ENCODE results near the gene FSD1L.

The FSD1L gene

DNA sequence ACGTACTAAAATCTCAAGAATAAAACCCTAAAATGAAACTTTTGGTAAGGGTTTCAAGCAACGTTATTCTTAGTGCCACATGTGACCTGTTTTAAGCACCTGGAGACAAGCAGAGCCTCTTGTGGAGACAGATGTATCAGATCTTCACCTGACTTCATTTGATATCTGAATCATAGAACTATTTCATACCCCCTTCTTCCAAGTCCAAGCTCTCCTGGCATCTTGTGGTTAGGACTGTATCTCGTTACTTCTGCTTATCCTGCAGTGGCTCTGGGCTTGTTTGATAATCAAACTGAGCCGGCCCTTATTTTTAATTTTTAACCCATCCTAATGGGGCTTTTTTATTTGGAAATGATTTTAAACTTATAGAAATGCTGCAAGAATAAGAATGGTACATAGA, 11.1 kb upstream of the FSD1L start:
- no peak for DNase-seq (ENCODE audit: low spot score)

DNA sequence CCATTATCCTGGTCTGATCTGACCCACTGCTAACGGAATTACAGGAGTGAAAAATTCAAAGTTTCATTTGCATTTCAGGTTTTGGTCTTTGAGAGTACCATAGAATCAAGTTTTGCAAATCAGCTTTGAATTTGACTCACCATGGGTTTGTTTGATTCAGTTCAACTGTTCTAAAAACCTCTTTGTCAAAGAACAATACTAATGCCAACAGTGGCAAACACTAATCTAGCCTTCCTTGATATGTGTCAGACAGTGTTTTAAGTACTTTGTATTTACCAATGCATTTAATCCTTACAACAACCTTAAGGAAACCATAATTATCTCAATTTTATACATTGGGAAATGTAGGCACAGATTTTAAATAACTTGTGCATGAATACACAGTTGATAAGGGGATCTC, 10.1 kb upstream of the FSD1L start:
- no peak for DNase-seq (ENCODE audit: low spot score)

DNA sequence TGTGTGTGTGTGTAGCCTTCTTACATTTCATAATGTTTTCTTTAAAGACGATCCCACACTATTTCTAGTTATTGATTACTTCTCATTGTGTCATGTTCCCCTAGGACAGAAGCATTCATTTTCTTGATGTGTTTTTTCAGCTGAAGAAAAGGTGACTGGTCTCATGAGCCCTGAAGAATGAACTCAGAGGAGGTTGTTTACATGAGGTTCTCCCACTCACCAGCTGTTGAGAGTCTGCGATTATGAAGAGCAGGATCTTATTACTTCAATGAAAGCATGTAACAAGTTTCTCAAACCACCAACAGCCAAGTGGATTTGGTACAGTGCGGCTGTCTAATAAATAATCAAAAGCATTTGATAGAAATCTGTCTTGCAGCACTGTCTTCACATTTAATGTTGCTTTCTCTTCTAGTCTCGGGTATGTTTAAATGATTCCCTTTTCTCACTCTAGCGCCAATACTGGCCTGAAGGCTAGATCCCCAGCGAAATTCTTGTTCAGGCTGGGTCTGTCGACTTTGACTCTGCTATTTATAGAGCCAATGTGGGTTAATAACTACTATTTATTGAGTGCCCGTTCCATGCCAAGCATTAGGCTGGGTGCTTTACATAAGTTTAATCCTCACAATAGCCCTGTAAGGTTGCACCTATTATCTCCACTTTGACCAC, 9.6 kb upstream of the FSD1L start:
- no peak for DNase-seq (ENCODE audit: low spot score)

DNA sequence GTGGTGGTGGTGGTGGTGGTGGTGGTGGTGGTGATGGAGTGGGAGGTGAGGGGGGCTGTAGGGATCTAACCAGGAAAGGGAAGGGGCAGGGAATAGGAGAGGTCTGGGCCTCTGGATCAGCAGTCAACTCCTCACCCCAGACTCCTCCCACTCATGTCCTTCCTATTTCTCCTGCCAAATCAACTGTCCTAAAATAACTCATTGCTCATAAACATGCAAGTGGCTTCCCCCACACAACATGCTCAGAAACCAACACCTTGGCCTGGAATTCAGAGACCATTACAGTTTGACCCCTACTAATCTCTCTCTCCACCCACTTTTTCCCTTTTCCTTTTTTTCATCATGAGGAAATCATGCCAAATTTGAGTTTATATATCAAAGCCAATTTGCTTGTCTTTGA, 8.4 kb upstream of the FSD1L start:
- DNase-seq (ENCODE audit: low spot score), result no peak

DNA sequence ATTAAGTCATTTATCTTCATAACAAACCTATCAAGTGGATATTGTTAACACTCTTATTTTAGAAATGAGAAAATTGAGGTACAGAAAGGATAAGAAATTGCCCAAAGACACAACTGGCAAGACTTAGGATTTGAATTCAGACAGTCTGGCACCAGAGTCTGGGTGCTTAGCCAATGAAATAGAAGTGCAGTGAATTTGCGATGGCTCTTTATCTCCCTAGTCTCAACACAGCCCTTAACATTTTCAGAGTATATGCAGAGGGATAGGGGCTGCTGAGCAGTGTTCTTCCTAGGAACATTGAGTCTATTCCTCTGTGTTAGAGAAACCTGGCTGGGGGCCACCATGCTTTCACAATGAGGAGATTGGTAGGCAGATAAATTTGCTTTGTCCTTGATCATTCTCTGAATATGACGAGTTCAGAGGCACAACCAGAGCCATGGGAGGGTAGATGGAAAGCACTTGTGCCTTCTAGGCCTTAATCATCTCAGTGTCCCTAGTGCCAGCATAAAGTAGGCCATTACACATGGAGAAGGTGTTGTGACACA, 6.1 kb upstream of the FSD1L start:
- no peak for DNase-seq (ENCODE audit: low spot score)

DNA sequence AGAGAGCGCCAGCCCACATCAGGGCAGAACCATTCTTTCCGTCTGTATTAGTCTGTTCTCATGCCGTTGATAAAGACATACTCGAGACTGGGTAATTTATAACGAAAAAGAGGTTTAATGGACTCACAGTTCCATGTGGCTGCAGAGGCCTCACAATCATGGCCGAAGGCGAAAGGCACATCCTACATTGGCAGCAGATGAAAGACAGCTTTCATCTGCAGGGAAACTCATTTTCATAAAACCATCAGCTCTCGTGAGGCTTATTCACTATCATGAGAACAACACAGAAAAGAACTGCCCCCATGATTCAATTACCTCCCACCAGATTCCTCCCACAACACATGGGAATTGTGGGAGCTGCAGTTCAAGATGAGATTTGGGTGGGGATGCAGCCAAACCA, 4.7 kb upstream of the FSD1L start:
- no peak for DNase-seq (ENCODE audit: low spot score)

DNA sequence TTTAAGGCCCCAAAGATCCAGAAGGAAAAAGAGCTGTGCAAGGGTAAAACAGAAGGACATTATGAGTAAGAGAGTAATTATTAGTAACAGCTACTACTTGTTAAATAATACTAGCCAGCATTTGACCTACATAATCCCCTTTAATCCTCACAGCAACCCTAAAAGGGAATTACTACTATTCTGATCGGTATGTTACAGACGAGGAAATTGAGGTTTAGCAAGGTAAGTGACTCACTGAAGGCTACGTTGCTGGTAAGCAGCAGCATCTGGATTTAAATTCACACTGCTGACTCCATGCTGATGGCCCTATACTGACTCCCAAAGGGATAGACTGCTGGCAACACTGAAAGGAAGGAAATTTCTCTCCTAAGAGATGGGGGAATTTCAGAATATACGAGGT, 3.7 kb upstream of the FSD1L start:
- DNase-seq (ENCODE audit: low spot score), result no peak

DNA sequence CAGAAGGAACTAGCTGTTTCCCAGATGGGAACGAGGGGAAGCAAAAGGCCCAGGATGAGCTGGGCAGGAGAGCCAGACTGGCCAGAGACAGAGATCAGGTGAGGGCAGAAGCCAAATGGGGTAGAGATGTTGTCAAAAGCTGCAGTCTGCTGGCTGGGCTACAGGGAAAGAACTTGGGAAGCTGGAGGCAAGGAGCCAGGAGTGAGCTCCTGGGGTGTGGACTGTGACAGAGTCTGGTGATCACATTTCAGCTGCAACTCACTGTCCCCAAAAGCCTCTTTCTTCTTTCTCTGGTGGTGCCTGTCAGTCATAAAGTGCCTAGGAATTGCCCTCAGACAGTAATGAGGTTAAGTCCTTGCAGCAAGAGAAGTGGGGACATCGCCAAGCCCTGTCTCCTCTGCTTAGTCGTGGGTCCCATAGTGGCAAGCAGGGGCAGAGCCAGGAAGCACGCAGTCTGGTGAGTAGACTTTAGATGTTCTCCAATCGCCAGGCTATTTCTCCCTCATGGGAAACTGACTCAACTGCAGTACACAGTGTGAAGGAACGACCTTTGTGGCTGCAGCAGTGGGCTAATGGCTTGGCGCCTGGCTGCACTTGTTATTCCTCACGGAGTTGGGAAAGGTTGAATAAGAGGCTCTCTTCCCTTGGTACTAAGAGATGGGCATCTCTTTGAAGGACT, 2.5 kb upstream of the FSD1L start:
- no peak for DNase-seq (ENCODE audit: low spot score)

DNA sequence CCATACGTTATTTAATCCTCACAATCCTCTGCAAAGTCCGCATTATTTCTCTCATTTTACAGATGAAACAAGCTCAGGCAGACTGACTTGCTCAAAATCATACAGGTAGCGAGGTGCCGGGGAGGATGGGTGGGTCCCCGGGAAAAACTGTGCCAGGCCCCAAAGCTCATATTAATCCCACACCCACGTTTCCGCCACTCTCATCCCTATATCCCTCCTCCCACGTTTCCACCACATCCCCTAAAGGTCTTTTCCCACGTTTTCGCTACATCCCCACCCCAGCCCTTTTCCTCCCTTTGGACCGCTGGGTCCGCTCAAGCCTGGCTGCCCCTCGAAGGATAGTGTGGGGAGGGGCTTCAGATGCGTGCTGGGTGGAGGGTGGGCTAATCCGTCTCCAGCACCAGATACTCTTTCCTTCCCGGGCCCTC, 434 bp upstream of the FSD1L start:
- no peak for DNase-seq (ENCODE audit: low spot score)

DNA sequence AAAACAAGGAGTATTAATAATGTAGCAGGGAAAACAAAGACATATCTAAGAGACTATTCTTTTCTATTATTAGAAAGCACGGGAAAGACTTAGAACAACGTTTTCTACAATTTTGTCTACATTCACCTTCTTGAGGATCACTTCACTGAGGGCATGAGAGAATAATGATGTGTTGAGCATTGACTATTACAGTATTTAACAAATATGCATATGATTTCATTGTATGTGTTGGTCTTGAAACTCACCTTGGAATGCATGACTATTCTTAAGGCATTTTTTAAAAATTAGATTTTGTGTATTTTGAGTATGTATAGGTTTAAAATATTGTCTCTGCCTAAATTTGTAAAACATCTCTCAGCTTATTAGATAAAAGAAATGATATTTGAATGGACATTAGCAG, 1.2 kb downstream of the FSD1L start:
- no peak for DNase-seq (ENCODE audit: low spot score)

DNA sequence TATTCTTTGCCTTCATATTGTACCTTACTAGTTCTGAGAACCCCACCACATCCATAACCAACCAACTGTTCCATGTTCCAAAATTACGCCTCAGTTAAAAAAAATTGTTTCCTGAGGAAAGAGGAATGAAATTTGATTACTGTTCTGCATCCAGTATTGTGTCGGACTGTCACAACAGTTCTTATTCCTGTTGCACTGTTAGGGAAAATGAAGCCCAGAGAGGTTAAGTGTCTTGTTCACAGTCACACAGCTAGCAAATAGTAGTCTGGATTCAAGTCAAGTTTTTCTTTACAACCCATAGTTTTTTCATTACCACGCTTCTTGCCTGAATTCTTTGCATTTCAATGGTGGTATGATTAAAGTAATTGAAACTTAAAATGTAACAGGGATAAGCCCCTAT, 4.4 kb downstream of the FSD1L start:
- no peak for DNase-seq (ENCODE audit: low spot score)

DNA sequence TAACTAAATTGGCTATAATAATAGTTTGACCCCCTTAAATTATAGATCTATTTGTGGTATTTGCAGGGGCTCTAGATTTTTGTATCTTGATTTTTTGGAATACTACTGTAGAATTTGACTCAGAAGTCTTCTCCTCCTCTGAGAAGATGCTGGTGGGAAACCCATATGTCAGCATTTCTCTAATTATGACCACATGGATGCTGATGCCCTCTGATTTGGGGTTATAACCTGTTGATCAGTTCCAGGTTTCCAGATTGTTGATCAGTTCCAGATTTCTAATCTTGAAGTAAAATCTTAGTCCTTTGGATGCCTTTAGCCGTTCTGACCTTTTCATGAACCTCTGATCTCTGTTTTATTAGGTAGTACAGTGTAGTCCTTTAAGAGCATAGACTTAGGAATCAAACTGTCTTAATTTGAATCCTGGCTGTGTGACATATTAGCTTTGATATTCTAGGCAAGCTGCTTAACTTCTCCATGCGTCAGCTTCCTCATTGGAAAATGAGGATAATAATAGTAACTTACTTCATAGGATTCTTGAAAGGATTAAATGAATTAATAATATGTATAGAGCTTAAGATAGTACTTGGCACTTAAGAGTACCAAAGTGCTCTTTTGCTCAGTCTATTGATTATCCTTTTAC, 8.1 kb downstream of the FSD1L start:
- DNase-seq (ENCODE audit: low spot score), result no peak

DNA sequence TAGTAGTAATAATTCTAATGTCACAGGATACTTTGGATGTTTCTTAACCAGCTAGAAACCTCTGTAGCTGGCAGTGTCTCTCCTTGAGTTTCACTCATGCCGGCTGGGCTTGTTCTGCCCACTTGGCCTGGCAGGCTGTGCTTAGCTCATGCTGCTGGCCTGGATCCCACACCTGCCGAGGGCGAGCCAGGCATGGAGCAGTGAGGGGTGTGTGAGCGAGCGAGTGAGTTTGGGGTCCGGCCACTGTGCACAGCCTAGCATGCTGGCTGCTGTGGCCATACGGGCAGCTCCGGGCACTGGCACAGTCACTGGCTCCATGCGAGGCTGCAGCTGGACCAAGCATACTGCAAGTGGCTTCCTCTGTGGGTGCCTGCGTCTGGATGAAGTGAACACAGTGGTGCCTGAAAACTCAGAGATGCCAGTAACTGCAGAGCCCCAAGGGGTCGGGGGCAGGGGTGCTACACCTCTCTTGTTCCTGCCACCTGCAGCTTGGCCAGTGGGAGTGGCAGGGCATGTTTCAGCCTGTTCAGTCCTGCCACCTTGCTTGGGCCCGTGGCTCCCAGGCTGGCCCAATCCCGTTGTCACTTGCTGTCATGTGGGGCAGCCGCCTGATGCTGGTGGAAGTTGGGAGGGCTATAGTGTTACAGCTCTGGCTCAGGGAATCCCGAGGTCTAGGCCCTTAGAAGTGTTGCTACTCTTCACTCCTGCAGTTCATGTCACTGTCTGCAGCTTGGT, 9.9 kb downstream of the FSD1L start:
- DNase-seq (ENCODE audit: low spot score), result no peak

DNA sequence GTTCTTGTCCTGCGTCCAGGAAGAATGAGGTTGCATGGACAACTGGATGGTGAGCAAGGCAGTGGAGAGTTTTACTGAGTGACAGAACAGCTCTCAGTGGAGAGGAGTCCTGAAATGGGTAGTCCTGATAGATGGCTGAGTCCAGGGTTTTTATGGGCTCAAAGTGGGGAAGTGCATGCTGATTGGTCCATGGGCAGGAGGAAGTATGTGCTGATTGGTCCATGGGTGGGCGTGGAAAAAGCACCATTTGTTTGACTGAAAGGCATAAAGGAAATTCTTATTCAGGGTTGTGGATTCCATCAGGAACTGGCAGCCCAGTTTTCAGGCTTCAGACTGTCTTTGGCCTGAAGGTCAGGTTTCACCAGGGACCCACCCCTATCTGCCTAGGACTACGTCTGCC, 10.6 kb downstream of the FSD1L start:
- no peak for DNase-seq (ENCODE audit: low spot score)

DNA sequence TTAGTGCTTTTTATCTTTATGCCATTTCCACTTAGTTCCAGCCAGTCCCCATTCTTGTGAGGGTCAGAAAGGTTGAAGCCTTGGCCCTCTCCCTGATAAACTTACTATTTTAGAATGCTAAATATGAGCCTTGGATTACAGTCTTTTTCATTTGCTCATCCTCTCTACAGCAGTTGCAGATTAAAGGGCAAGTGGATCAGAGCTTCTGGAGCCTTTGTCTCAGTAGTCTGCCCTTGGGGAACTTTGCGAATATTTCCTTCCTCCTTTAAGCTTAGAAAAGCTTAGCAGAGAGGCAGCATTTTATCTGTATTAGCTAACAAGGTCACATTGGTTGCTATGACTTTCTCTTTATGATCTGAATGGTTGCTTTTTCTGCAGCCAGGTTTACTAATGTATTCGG, 11.5 kb downstream of the FSD1L start:
- no peak for DNase-seq (ENCODE audit: low spot score)

DNA sequence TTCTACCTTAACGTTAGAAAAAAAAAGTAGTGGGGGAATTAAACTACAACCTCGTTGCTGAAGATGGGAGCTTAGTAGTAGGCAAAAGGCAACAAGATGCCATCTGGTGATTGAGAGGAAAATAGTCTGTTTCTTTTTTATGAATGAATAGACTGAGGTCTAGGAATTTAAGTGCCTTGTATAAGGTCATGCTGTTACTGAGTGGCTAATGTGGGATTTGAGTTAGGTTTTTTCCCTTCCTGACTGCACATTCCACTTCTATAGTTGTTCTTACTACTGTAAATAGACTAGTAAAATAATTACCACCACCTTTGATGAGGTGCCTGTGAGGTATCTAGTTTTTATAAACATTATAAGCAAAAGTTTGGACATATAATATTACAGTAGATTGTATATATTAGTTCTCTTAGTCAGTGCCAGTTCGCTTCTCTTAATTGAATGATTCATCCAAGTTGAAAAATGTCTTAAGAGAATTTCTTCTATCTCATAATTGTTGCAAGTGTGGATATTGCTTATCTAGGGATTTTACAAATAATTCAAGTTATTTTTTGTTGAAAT, 19.1 kb downstream of the FSD1L start:
- DNase-seq (ENCODE audit: low spot score), result no peak

DNA sequence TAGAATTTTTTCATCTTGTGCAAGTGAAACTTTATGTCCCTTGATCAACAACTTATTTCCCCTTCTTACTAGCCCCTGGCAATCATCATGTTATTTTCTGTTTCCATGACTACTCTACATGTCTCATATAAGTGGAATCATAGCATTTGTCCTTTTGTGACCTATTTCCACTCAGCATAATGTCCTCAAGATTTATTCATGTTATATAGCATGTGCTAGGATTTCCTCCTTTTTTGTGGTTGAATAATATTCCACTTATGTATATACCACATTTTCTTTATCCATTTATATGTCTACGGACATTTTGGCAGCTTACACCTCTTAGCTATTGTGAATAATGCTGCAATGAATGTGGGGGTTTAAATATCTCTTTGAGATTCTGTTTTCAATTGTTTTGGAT, 21.0 kb downstream of the FSD1L start:
- DNase-seq (ENCODE audit: low spot score), result no peak

DNA sequence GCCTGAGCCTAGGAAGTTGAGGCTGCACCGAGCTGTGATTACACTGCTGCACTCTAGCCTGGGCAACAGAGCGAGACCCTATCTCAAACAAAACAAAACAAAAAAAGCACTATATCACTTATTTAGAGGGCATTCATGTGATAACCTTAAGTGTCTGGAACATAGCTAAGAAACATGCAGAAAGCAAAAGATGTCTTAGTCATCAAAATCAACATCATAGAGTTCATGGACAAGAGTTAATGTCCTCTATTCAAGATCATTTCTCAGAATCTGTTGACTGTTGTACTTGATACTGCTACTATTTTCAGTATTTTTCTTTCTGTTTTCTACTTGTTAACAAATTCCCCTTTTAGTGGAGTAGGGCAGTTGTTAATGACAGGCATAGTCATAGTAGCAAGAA, 25.4 kb downstream of the FSD1L start:
- DNase-seq (ENCODE audit: low spot score), result no peak

DNA sequence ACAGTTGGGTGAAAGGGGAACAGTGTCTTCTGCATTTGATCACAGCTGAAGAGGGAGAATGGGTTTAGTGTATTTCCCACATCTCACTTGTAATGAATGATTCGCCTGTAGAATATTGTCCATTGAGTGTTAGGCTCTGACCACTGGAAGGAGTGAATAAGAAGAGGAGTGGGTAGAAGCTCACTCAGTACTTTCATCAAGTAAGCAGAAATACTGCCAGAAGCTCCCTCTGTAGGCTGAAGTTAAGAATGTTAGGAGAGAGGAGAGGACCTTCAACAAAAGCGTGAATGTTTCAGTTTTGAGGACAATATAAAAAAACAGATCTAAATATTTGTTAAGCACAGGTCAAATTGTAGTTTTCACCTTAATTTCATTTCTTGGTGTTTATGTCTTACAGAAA, 27.5 kb downstream of the FSD1L start:
- peak; percentile 18 for DNase-seq (ENCODE audit: low spot score)

DNA sequence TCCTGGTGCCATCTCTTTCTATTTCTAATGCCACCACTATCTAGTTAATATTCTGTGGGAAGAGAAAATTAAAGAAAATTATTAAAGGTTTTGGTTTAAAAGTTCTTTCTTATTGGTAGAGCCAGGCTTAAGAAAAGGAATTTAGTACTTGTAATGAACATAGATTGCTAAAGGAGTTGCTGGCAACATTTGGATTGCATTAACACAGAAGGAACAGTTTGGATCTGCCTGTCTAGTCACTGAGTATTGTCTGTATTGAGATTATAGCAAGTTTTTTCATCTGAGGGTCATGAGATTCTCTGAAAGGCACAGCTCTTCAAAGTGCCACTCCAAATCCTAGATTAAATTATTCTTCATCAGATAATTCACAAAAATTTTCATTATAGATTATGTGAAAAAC, 32.0 kb downstream of the FSD1L start:
- no peak for DNase-seq (ENCODE audit: low spot score)

DNA sequence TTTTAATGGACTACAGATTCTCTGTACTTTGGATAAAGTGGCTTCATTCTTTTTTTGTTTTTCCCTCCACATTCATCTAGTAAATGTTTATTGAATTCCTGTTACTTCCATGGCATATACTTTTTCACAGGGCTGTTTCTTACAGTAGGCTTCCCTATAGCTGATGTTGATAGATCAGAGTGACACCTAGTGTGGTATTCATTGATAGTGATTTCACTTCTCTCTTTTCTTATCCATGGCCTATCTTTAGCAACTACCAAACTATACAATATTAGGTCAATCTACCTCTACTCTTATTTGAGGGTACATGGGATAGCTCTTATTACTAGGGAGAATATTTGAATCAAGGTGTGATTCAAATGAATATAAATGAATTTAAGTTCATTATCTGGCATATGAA, 35.8 kb downstream of the FSD1L start:
- no peak for DNase-seq (ENCODE audit: low spot score)

DNA sequence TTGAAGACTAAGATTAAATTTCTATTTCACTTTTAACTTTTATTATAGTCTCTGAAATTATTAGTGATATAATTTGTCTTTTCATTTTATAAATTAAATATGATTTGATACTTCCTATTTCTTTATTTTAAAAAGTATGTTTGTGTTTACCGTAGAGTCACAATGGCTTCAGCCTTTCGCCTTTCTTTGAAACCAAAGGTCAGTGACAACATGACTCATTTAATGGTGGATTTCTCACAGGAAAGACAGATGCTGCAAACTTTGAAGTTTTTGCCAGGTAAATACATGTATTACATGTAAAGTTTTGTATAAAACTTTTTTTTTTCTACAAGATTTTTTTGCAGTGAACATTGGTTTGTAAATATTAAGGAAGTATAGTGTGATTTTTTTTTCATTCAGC, 36.4 kb downstream of the FSD1L start:
- no peak for DNase-seq (ENCODE audit: low spot score)
